HepG2 (cell line): Measurements from ENCODE around the gene ARL10. TPM values are rescaled to one million over a fixed set of nuclear protein-coding genes. Genes with fewer than 3 reads are reported as not detected.

Experiments used
- ARID5B ChIP-seq: IDR thresholded peaks from 2 replicates; pipeline ENCODE4 v1.4.0; 2020; ENCODE audit warnings: mild to moderate bottlenecking, missing genetic modification reagents
- ATM ChIP-seq: fragments of 450-650 bp; IDR thresholded peaks from 2 replicates; pipeline ENCODE4 v1.7.1; 2017; ENCODE audit warnings: mild to moderate bottlenecking, borderline replicate concordance
- CBX1 ChIP-seq: IDR thresholded peaks from one replicate; pipeline ENCODE4 v1.6.1; 2016; ENCODE audit warnings: antibody characterized with exemption, low read depth
- ESRRA ChIP-seq: sonication (generic); formaldehyde crosslinking; IDR thresholded peaks from 2 replicates; pipeline ENCODE4 v1.5.1; 2020; ENCODE audit warnings: mild to moderate bottlenecking, low read depth, missing genetic modification reagents
- GABPB1 ChIP-seq: IDR thresholded peaks from 2 replicates; pipeline ENCODE4 v1.6.1; 2016; ENCODE audit warnings: mild to moderate bottlenecking, missing genetic modification reagents, moderate library complexity, missing compliant biosample characterization
- JUND ChIP-seq: sonication (generic); formaldehyde crosslinking; IDR thresholded peaks from 2 replicates; pipeline ENCODE4 v1.8.0; 2022; ENCODE audit warnings: mild to moderate bottlenecking, missing genetic modification reagents
- MLX ChIP-seq: IDR thresholded peaks from 2 replicates; pipeline ENCODE4 v1.6.1; 2016
- RXRB ChIP-seq: IDR thresholded peaks from 2 replicates; pipeline ENCODE4 v1.6.1; 2016; ENCODE audit warnings: borderline replicate concordance, missing genetic modification reagents, missing compliant biosample characterization
- SIN3B ChIP-seq: fragments of 150-350 bp; IDR thresholded peaks from 2 replicates; pipeline ENCODE4 v1.6.1; 2014; ENCODE audit warnings: low read length
- SP1 ChIP-seq, 2 experiments: fragments of 450-650 bp in 1 of 2; sonication (generic) in 1 of 2; formaldehyde crosslinking in 1 of 2; IDR thresholded peaks; 2 replicates each; pipeline versions ENCODE4 v1.4.0 to v1.6.1; 2016 to 2020; ENCODE audit warnings: missing genetic modification reagents in 1 of 2
- TARDBP ChIP-seq: sonication (generic); formaldehyde crosslinking; IDR thresholded peaks from 2 replicates; pipeline ENCODE4 v1.8.0; 2022; ENCODE audit warnings: mild to moderate bottlenecking, missing genetic modification reagents
- ZBTB4 ChIP-seq: sonication (generic); formaldehyde crosslinking; IDR thresholded peaks from 2 replicates; pipeline ENCODE4 v1.4.0; 2020; ENCODE audit warnings: missing genetic modification reagents, mild to moderate bottlenecking, borderline replicate concordance
- ZNF10 ChIP-seq: sonication (generic); formaldehyde crosslinking; IDR thresholded peaks from 2 replicates; pipeline ENCODE4 v1.4.0; 2020; ENCODE audit warnings: mild to moderate bottlenecking, low read depth, missing genetic modification reagents, borderline replicate concordance
- ZNF18 ChIP-seq: sonication (generic); formaldehyde crosslinking; IDR thresholded peaks from 2 replicates; pipeline ENCODE4 v1.8.0; 2022; ENCODE audit warnings: mild to moderate bottlenecking, missing genetic modification reagents; ENCODE audit not compliant: insufficient replicate concordance
- ZNF205 ChIP-seq: IDR thresholded peaks from 2 replicates; pipeline ENCODE4 v1.6.1; 2018; ENCODE audit warnings: missing biosample characterization, missing genetic modification reagents
- ZNF234 ChIP-seq: sonication (generic); formaldehyde crosslinking; conservative IDR thresholded peaks from 2 replicates; pipeline ENCODE4 v1.5.1; 2020; ENCODE audit warnings: mild to moderate bottlenecking, missing genetic modification reagents
- ZNF33B ChIP-seq: sonication (generic); formaldehyde crosslinking; IDR thresholded peaks from 2 replicates; pipeline ENCODE4 v1.5.1; 2020; ENCODE audit warnings: mild to moderate bottlenecking, missing genetic modification reagents
- ZNF350 ChIP-seq: sonication (generic); formaldehyde crosslinking; IDR thresholded peaks from 2 replicates; pipeline ENCODE4 v1.4.0; 2020; ENCODE audit warnings: mild to moderate bottlenecking, low read depth, missing genetic modification reagents, borderline replicate concordance
- ZNF530 ChIP-seq: sonication (generic); formaldehyde crosslinking; IDR thresholded peaks from 2 replicates; pipeline ENCODE4 v1.5.0; 2020; ENCODE audit warnings: low read depth, mild to moderate bottlenecking, missing genetic modification reagents
- polyA plus RNA-seq, 8 experiments: library from polyadenylated mRNA; depleted of rRNA in 3 of 8; stranded (reverse) in 7 of 8; unstranded in 1 of 8; fragments of >200 nt; fragmentation: Illumina TruSeq in 4 of 8; extraction: Trizol in 4 of 8; gene quantifications; 2 replicates each; pipeline versions ENCODE4 v1.2.1 to v1.2.3, GENCODE V29; 2011 to 2016; ENCODE audit warnings: low read depth in 4 of 8, missing spikeins in 1 of 8, mixed read lengths in 1 of 8; ENCODE audit not compliant: insufficient read depth in 1 of 8
- total RNA-seq, 5 experiments: library from RNA; depleted of rRNA; stranded (reverse); fragments of >200 nt; fragmentation: Illumina TruSeq; extraction: Trizol; gene quantifications; 2 replicates each; pipeline ENCODE4 v1.2.3, GENCODE V29; 2016; ENCODE audit warnings: low read depth in 1 of 5

The ARL10 gene
- total and polyA plus RNA-seq, 2 of the 13 experiments (the other 11 are each of a cell fraction or from before 2014, with no cell fraction given), result 0.18 to 0.50 TPM

- TF ChIP-seq ARID5B (peak; percentile 58), ATM (no peak), SP1 (IDR thresholded peaks at IDR 0.05) (no peak), SP1 (CRISPR knock-in tag; IDR thresholded peaks at IDR 0.05) (peak; percentile 61), CBX1 (peak; percentile 72), JUND (CRISPR knock-in tag) (no peak), ZNF234 (0 out of 2 replicates have a peak, but pooled peaks have one; percentile 29), ZNF10 (CRISPR knock-in tag) (no peak), ZNF530 (CRISPR knock-in tag) (no peak), GABPB1 (peak; percentile 92), MLX (CRISPR knock-in tag) (peak; percentile 45; the same call in 1 of the 2 replicates), RXRB (CRISPR knock-in tag) (peak; percentile 76), ZNF18 (peak; percentile 19), ZNF205 (CRISPR knock-in tag) (peak; percentile 52; the same call in 1 of the 2 replicates), SIN3B (no peak), ESRRA (CRISPR knock-in tag) (peak; percentile 60; the same call in 1 of the 2 replicates), ZNF33B (CRISPR knock-in tag) (no peak), TARDBP (CRISPR knock-in tag) (peak; percentile 61; the same call in 1 of the 2 replicates), ZBTB4 (CRISPR knock-in tag) (peak; percentile 87; the same call in 1 of the 2 replicates), ZNF350 (CRISPR knock-in tag) (peak; percentile 93)
Measured at GRCh38 chr5:176361437-176362232, 3.7 kb upstream of the ARL10 start, which contains the start of gene KIAA1191 (continued).
